B cell (primary cell): ENCODE results near the gene ADGRA3.

Experiments
- CTCF ChIP-seq: fragments of 200-600 bp; IDR thresholded peaks from one replicate; pipeline ENCODE4 v1.8.0; 2022; ENCODE audit warnings: antibody characterized with exemption, mild to moderate bottlenecking
- EZH2 ChIP-seq: IDR thresholded peaks from 2 replicates; pipeline ENCODE4 v1.6.1; 2012; ENCODE audit warnings: borderline replicate concordance, low read depth, mild to moderate bottlenecking, moderate library complexity, low read length; ENCODE audit not compliant: insufficient read depth, poor library complexity, severe bottlenecking

GRCh38 chr4:22363787-22364186 lies 152.1 kb downstream of the ADGRA3 start:
- no peak for TF ChIP-seq CTCF
- no peak for TF ChIP-seq EZH2
